Measurements from ENCODE around the gene SLC13A4.
A peak's percentile ranks its signal among the peaks of the same experiment; 100 is the strongest.
"Not testable (repeated sequence)": the region's sequence is repeated elsewhere in the genome, so short reads cannot be mapped to it uniquely, and the experiment has no call there.

SLC13A4 gene

DNA sequence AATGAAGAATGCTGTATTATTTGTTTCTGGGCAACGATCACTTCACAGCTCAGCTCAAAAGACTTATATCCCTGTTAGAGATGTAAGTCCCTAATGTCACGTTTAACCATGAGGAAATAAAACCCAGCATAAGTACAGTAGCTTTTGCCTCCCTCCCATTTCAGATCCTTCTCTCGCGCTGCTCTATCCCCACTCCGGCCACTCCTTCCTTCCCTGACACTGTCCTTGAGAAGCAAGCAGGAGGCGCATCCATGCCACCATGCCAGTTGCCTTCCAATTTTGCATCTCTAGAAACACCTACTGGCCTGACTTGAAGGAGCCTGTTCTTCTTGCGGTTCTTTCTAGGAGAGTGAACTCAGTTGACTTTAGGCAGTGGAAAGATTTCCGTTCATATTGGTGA, 19.4 kb upstream of the SLC13A4 start:
- DNase-seq = no peak

DNA sequence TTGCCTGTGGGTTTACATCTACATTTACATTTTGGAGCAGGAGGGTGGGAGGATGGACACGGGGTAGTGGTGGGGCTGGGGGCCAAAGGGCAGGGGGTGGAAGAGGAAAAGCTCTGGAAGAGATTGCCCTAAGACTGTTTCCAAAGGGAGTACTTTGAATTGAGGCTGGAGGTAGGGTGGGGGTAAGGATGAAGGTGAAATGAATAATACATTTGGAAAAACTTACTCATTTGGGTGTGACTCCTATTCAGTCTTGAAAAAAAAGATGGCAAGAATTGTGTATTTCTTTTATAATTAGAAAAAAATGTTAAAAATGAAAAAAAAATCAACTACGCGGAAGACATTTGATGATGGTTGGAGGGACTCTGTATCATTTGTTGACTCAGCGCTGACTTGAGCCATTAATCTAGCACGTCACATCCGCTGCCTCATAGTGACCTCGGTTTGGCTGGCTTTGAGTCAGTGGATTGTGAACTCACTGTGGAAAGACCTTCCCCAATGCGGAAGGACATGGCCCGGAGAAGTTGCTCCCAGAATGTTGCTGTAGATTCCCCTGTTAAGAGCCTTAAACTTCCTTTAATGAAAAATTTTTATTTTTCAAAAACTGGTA, 17.8 kb upstream of the SLC13A4 start:
- DNase-seq = no peak

DNA sequence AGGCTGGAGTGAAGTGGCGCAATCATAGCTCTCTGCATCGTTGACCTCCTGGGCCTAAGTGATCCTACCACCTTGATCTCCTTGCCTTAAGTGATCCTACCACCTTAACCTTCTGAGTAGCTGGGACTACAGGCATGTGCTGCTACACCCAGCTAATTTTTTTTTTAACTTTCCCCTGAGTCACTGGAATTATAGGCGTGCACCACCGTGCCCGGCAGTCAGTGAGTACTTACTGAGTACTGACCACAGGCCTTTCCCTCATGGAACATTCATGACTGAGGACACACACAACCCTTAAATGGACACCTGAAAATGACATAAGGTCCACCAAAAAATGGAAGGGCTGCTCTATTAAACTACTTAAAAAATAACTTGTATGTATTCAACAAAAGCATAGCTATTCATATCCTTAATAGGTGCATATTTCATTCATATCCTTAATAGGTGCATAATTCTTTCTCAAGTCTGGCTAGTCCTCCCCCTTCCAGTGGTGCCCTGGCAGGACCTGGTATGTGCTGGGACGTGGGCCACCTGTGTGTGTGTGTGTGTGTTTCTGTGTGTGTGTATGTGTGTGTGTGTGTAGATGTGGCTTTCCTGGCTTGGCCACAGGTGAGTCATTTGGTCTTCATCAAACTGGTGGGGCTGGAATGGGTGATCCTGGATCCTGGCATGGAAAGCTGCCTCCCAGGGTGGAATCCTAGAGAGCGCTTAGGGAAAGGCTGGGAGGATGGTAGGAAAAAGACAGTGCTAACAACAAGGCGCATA, 17.1 kb upstream of the SLC13A4 start:
- no peak for DNase-seq

DNA sequence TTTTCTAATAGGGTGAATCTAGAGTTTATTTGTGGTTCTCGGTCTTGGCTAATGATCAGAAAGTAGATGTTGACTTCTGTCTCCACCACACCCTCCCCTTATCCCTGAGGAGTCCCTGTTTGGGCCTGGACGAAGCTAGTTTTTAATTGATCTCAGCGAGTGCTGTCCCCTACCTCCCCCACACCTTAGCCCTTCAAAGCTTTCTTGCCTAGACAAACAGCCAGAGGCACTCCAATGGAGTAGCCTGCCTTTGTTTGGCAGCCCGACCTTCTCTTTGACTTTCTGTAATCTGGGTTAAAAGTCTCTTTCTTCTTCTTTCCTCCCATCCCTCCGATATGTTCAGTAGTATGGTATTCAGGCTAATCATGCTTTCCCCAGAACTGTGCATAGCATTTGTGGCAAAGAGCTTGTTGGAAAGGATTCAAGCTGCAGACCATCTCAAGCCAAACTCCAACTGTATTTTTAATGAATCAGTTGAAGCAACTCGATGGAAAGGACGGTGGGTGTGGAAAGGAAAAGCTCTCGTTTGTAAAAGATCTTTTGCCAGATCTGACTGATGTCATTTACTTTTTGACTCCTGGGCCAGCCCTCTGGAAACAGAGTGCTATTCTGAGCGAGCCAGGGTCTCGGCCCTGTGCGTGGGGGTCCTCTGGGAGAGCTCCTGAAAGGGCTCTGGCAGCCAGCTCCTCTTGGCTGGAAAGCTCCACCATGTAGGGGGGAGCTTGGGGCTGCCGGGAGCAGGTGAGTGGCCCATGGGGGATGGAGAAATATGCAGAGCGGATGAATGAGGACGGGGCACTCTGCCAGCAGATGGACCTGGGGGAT, 16.1 kb upstream of the SLC13A4 start:
- DNase-seq = peak; percentile 60

DNA sequence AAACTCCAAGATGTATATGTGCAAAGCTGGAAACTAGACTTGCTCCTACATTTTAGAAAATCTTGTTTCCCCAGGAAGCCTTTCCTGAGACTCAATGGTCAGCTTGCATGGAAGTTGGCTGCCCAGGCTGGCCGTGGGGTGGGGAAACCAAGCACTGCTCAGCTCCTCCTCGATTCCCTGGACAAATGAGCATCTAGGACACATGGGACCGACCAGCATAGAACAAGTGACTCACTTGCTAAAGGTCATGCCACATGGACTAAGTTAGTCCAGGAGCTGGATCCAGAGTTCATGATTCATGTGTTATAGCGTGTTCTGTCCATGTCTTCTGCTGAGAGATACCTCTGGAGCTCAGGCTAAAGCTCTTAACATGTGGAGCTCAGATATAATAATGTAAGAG, 14.4 kb upstream of the SLC13A4 start:
- no peak for DNase-seq

DNA sequence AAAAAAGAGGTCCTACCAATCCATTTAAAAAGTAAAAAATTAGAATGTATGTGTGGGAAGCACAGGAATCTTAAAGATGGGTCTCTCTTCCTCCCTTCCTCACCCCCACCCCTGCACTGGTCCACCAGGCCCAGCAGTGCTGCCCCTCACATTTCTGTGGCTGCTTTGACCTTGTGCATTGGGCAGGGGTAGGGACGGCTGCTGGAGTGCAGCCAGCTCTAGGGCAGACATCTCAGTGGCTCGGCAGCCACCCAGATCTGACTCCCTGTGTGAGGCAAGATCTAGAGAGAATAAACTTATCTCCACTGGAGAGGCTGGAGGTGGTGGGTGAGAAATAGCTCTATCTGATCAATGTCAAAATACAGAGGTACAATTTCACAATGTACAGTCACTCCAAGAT, 13.9 kb upstream of the SLC13A4 start:
- no peak for DNase-seq

DNA sequence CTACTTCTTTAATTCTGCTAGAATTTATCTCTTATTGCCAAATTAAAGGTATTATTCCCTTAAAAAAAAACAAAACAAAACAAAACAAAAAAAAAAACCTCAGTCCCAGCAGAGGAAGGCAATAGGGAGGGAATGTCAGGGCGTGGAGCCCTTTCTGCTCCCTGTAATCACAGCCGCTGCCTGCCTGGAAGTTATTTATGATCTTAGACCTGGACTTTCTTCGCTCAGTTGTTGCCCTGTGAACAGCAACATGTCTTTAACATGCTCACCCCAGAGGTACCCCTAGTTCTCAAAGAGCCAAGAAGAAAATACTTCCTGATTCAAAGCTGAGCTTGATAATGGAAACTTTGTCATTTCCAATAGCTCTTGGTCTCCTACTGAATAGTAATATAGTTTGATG, 12.9 kb upstream of the SLC13A4 start:
- no peak for DNase-seq

DNA sequence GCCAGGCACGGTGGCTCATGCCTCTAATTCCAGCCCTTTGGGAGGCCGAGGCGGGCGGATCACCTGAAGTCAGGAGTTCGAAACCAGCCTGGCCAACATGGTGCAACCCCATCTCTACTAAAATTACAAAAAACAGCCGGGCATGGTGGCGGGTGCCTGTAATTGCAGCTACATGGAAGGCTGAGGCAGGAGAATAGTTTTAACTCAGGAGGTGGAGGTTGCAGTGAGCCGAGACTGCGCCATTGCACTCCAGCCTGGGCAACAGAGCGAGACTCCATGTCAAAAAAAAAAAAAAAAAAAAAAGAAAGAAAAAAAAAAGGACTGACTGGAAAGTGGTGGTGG, 9.3 kb upstream of the SLC13A4 start:
- not testable (repeated sequence) for DNase-seq

DNA sequence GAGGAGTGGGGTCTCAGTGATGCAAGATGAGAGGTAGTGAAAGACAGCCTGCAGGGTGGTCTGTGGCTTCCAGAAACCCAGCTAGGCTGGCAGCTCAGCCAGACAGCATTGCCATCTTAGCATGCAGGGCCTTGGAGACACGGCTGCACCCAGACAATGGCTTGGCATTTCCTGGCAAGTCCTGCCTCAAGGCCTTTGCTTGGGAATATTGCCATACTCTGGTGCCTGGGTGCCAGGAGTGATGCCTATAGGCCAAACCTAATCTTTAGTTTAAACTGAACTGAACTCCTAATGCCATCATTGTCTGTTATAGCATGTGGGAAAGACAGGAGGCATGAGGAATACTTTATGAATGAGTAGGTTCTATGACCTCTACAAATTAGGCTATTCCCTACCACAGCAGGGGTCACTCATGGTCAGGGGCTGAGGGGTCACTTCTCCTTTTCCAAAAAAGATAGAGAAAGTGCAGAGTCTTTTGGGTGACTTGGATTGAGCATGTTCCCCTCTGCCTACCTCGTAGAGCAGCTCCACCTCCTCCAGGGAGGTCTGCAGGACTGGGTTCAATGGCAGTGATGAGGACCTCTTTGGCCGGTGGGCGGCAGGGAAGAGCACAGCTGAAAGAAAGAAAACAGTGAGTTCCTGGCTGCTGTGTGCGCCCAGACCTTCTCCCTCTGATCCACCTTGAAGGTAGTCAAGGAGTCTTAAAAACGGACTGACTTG, 8.8 kb upstream of the SLC13A4 start:
- DNase-seq = no peak

DNA sequence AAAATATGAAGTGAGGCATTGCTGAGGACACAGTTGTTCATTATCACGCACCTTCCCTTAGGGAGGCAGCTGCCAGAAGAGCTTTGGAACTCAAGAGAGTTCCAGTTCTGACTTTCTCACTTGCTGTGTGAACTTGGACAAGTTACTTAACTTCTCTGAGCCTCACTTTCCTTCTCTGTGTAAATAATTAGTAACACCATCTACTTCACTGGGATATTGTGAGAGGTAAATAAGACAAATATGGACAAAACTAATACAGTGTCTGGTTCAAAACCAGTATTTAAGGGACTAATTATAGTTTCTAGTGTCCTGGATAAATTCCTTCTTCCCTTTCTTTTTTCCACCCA, 6.3 kb upstream of the SLC13A4 start:
- no peak for DNase-seq

DNA sequence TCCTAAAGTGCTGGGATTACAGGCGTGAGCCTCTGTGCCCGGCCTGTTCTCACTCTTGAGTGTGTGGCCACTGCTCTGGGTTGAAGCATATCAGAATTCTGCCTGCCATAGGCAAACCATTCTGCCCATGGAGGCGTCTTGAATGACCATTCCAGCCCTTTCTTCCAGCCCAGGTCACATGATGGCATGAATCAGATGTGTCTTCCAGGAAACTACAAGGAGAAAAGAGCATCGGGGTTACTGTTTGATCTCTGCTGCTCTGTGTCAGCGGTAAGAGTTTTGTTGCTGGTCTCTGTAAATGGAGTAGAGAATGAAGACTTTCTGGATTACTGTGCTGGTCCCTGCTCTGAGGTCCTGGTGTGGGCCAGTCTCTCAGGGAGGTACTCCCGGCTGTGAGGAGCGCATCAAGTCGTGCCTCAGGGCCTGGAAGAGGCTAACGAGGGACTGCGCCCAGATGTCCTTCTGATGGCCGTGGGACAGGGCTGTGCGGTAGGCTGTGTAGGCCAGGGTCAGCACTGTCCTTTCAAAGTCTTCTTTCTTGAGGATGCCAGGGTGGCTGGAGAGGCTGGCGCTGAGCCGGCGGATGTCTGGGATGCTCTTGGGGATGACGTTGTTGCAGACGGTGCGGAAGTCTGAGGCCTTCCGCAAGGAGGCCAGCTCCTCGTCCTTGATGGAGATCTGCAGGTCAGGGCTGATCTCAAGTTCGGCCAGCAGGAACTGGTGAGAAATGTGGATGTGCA, 5.8 kb upstream of the SLC13A4 start:
- no peak for DNase-seq

DNA sequence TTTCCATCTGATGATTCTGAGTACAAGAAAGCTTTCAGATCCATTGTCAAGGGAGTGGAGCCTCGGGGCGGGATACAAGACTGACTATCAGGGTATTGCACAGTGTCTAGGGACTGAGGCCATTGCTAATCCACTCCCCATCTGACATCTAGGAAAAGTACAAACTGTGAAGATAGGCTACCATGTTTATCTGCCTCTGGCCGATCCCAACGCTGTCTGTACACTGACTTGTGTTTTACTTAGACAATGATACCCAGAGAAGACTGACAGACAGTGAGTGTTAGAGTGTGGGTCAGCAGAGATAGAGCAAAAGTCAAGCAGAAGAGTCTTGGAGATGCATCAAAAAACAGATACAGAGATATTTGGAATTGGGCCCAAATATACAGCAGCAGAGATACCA, 3.1 kb upstream of the SLC13A4 start:
- DNase-seq = no peak

DNA sequence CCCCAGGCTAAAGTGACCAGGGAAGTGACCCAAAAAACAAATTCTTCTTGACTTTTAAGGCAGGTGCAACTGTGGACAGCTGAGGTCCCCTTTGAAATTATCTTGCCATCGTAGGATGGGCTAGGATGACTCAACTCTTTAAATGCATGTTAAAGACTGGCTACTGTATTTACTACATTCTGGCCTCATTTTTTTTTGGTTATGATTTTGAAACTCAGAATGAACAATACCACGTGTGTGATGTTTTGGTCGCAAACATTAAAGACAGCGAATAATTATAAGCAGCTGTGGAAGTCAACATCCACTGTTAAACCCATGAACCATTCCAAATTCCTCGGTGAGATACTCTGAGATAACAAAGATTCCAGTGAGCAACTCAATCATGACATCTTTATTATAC, 1.2 kb upstream of the SLC13A4 start:
- DNase-seq = no peak

DNA sequence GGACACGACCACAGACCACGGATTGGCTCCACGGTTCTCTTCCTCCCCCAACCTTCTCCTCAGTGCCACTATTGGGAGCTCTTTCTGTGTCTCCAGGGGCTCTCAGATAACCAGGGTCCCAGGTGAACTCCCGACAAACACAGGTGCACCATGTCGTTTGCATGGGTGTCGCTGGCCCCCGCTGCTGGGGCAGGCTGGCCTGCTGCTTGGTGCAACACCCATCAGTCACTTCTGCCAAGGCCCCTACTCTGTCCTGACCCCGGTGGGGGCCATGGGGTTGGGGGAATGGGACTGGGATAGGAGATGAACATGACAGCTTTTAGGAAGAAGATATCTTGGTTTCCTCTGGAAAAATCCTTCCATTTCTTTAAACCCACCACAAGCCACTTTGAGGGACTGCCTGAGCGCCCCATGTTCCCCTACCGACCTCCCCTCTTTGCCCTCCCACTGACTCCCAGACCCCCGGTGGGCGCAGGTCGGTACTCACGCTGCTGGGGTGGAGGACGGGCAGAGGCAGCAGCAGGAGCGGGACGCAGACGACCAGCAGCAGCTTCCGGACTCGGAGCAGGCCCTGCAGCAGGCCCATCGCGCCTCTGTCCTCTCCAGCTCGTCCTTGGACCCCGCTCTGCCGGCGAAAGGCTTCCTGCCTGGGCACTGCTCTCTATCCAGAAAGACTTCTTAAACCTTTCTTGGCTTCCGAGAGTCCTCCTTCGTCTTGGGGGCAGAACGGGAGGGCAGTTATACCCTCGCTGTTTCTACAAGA, 894 bp downstream of the SLC13A4 start:
- no peak for DNase-seq

DNA sequence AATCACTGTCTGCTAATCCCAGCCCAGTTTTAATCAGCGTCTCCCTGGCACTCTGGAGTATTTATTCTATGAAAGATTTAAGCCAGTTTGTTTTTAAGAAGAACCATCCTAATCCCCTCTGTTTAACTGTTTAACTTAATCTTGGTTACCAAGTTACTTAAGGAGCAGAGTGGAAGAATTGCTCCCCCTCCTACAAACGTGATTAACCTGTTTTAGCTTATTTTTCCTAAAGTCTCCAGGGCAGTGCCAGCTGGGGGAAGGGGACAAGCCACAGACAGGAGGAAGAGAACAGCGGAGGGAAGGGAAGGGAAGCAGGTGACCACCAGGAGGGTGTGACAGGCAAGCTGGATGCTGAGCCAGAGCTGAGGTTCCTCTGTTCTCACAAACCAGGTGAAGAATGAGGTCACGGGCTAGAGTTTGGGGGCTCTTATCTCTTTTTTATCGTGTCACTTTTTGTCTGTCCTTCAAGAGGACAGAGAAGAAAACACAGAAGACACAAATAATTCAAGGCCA, 1.7 kb downstream of the SLC13A4 start:
- DNase-seq = no peak

DNA sequence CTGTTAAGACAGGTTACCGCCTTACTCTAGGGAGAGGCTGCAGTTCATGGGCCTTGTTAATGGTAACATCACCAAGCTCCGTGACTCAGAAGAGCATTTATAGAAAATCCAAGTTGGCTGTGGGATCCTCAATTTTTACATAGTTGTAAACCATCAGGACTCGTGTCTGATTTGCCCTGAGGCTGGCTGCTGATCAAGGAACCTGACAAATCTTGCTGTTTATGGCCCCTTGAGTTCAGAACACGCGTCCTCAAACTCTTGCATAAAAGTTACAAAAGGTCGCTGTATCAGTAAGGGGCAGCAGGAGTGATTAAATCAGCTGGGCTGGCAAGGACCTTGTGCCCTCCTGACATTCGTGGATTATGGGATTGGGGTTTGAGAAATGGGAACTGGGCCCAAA, 4.6 kb downstream of the SLC13A4 start:
- DNase-seq = no peak

DNA sequence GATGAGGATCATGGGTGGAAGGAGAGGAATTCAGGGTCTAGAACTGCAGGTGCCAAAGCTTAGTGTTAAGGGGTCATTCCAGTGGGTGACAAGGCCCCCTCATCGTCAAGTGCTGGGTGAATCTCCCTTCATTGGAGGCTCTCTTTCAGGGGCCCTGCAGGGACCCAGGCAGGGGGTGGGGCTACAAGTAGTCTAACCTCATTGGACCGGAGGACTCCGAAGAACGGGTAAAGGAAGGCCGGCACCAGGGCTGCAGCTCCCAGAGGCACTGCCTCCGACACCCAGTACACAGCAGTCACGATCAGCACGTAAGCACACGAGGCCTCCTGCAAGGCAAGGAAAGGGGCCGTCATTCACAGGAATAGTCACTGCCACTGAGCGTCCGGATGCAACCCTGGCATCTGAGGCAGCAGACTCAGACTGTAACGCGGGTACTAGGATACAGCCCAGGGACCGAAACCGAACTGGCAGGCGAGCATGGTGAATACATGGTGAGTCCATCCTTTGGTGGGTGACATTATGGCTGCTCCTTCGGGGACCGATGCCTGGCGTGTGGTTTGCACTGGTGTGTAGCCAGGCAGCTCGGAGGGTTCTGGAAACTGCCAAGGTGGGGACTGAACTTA, 6.7 kb downstream of the SLC13A4 start:
- no peak for DNase-seq

DNA sequence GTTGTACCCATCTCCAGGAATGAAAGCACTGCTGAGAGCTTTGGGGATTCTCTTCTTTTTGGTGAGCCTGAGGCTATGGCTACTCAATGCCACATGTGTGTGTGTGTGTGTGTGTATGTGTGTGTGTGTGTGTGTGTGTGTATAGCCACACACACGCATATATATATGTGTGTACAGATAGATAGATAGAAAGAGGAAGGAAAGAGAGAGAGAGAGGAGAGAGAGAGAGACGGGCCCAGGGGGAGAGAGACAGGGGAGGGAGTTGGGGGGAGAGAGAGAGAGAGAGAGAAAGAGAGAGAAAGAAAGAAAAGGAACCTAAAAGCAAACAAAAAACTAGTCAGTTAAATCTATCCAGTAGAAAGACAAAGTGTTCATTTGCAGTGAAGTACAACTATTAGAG, 8.3 kb downstream of the SLC13A4 start:
- DNase-seq = no peak

DNA sequence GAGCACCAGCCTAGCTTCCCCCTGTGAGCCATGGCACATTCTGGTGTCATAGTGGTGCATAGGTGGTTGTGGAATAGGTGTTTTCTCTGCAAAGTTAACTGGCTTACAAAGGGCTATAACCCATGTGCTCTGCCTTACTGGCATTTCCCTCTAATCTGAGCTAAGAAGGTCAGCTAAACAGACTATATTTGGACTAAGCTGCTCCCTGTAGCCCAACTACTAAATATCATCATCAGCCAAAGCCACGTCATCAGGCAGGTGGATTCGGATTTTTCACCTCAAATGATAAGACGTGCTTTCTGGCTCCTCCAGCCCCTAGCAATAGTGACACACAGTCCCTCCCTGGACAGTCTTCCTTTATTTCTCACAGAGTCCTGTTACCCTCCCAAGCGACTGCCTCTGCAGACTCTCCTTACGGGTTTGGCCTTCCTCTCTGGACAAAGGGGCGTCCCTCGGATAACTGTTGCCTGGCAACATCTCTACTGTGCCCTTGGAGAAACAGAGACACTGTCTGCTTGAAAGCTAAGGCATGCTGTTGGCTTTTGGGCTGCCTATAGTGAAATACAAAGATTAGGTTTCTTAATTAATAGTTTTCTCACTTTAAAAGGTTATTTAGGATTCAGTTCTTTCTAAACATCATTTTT, 9.1 kb downstream of the SLC13A4 start:
- no peak for DNase-seq

DNA sequence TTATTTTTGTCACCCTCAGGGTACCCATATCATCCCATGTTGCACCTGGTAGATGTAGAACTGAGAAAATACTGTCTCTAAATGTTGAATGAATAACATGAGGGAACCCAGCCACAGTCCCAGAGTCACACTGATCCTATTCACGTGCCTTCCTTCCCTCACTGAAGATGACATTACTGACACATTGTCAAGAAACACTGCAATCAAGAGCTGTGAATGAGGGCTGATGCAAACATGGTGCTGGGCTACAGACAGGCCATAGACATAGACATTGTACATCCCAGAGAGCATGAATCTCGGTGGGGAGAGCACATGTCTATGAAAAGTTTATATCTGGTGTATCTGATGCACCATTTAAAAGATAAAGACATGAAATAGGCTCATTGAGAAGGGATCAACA, 9.8 kb downstream of the SLC13A4 start:
- DNase-seq = no peak

DNA sequence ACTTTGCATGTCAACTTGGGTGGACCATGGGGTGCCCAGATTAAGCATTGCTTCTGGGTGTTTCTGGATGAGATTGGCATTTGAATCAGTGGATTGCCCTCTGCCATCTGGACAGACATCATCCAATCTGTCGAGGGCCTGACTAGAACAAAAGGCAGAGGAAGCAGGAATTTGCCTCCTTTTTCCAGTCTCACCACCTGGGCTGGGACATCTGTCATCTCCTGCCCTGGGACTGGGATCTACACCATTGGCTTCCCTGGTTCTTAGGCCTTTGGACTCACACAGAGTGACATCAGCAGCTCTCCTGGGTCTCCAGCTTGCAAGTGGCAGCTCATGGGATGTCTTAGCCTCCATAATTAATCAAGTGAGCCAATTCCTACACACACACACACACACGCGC, 10.3 kb downstream of the SLC13A4 start:
- DNase-seq = no peak
